Activated B cell treated with CpG ODN at 0.5 μM for 24 hours (primary cell): ENCODE measurements around the gene IGFN1. TPM values are rescaled to one million over a fixed set of nuclear protein-coding genes. Genes with fewer than 3 reads are reported as not detected.
"Not testable (repeated sequence)": the region's sequence is repeated elsewhere in the genome, so short reads cannot be mapped to it uniquely, and the experiment has no call there.

Experiments used
- ATAC-seq: fragments of 200-7000 bp; cut with Tn5 transposase; one replicate; pipeline ENCODE4 v1.10.0; 2021; ENCODE audit warnings: low read depth, mild to moderate bottlenecking, moderate library complexity
- CTCF ChIA-PET: fragments of 350-600 bp; sonication (Branson Sonifier 250); formaldehyde crosslinking; loops from one replicate; lab custom pipeline; 2021; ENCODE audit warnings: antibody characterized with exemption; lab: Charles Lee
- POLR2A ChIA-PET: fragments of 350-600 bp; sonication (Branson Sonifier 250); formaldehyde crosslinking; loops from one replicate; lab custom pipeline; 2021; ENCODE audit warnings: antibody characterized with exemption; lab: Charles Lee
- DNase-seq: peaks from one replicate; pipeline ENCODE4 v3.0.0; 2022
- H3K27ac Mint-ChIP-seq: one replicate; pipeline ENCODE4 v1.8.0; 2020; ENCODE audit warnings: mixed read lengths
- H3K27me3 Mint-ChIP-seq: one replicate; pipeline ENCODE4 v1.8.0; 2021; ENCODE audit warnings: mixed read lengths
- H3K36me3 Mint-ChIP-seq: one replicate; pipeline ENCODE4 v1.8.0; 2021; ENCODE audit warnings: low read depth, mixed read lengths
- H3K4me1 Mint-ChIP-seq: one replicate; pipeline ENCODE4 v1.8.0; 2021; ENCODE audit warnings: mixed read lengths
- H3K4me3 Mint-ChIP-seq: one replicate; pipeline ENCODE4 v1.8.0; 2020; ENCODE audit warnings: mild to moderate bottlenecking, mixed read lengths
- H3K9me3 Mint-ChIP-seq: one replicate; pipeline ENCODE4 v1.8.0; 2020; ENCODE audit warnings: mixed read lengths
- intact Hi-C: fragments of 100-400 bp; cut with micrococcal nuclease; formaldehyde crosslinking; loops from one replicate; pipeline ENCODE4 v1.15.1; 2024
- total RNA-seq: library from RNA; stranded (reverse); gene quantifications from 2 replicates; pipeline ENCODE4 v1.2.3, GENCODE V29; 2022
- TF ChIP-seq, protein P1 (sequence below): fragments of 200-600 bp; IDR thresholded peaks from one replicate; pipeline ENCODE4 v1.8.0; 2022; ENCODE audit warnings: antibody characterized with exemption, mild to moderate bottlenecking

Gene IGFN1
- total RNA-seq, 1 donor from 2014 or later: not detected

DNA sequence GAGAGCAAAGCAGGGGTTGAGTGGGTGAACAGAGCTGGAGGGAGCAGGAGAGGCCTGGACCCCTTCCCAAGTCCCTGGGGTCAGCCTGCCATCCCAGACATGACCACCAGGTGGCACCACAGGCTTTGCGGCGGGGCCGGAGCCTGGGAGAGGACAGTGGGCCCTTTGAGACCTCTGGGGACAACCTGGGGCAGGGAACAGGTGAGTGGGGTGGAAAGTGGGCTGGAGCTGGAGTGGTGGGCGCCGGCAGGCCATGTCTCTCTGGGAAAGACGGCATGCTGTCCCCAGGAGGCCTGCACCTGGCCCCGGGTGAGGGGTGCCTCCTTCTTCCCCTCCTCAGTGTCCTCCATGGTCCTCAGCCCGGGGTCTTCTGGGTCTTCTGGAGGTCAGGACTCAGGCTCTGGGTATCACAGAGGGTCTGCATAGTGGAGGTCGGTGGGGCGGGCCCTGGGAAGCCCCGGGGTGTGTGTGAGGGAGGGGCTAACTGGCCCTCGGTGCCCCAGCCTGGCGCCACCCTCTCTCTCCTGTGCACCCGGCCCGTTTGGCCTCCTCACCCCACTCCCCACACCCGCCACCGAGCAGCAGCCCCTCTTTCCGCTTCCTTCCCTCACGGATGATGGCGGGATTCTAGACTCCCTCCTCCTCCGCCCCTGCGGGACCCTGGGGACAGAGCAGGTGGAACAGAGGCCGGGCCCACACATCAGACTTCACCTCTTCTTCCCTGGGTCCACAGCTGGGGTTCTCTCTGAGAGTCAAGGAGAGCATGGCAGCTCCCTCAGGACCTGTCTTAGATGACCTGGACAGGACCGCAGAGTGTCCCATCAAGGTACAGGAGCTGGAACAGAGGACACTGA lies 64.2 kb downstream of the IGFN1 start:
- TF ChIP-seq, protein P1, sequence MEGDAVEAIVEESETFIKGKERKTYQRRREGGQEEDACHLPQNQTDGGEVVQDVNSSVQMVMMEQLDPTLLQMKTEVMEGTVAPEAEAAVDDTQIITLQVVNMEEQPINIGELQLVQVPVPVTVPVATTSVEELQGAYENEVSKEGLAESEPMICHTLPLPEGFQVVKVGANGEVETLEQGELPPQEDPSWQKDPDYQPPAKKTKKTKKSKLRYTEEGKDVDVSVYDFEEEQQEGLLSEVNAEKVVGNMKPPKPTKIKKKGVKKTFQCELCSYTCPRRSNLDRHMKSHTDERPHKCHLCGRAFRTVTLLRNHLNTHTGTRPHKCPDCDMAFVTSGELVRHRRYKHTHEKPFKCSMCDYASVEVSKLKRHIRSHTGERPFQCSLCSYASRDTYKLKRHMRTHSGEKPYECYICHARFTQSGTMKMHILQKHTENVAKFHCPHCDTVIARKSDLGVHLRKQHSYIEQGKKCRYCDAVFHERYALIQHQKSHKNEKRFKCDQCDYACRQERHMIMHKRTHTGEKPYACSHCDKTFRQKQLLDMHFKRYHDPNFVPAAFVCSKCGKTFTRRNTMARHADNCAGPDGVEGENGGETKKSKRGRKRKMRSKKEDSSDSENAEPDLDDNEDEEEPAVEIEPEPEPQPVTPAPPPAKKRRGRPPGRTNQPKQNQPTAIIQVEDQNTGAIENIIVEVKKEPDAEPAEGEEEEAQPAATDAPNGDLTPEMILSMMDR: peak; percentile 23
- Mint-ChIP-seq H3K27me3 (peaks cover 8% of the 10 kb centered on the region), H3K4me3 (no peak overlapping the region), H3K27ac (no peak overlapping the region), H3K36me3 (no peaks in the 10 kb centered on the region), H3K4me1 (no peaks in the 10 kb centered on the region), H3K9me3 (no peaks in the 10 kb centered on the region)
- ChIA-PET CTCF (no interaction called here), POLR2A (no interaction called here)
- ATAC-seq (peak; percentile 52), DNase-seq (peak; percentile 53)
- intact Hi-C loops: loop anchor here (1.0 kb wide), 1 partner anchor 153 kb away; no protein-coding TSS in a partner anchor

DNA sequence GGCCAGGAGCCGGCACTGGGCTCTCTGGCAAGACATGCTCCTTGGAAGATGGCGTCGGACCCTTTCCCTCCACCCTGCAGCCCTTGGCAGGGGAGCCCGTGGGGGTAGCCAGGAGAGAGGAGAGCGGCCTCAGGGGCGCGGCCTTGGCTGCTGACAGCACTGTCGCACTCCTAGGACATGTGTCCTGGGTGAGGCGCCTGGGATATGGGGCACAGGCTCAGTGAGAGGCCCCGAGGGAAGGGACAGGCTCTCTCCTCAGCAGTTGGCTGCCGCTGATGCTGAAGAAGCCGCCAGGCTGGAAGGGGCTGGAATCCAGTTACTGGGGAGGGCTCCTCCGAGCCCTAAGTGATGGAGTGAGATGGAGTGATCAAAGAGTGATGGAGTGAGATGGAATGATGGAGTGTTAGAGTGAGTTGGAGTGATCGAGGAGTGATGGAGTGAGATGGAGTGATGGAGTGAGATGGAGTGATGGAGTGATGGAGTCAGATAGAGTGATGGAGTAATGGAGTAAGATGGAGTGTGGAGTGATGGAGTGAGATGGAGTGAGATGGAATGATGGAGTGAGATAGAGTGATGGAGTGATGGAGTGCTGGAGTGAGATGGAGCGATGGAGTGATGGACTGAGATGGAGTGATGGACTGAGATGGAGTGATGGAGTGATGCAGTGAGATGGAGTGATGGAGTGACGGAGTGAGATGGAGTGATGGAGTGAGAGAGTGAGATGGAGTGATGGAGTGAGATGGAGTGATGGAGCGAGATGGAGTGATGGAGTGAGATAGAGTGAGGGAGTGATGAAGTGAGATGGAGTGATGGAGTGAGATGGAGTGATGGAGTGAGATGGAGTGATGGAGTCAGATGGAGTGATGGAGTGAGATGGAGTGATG lies 65.1 kb downstream of the IGFN1 start:
- H3K36me3 Mint-ChIP-seq: no peaks in the 10 kb centered on the region
- H3K4me3 Mint-ChIP-seq: no peak overlapping the region
- intact Hi-C loops: no loop called here
- CTCF ChIA-PET: no interaction called here
- no peaks in the 10 kb centered on the region for H3K4me1 Mint-ChIP-seq
- peaks cover 13% of the 10 kb centered on the region for H3K27me3 Mint-ChIP-seq
- no peak overlapping the region for H3K27ac Mint-ChIP-seq
- no peaks in the 10 kb centered on the region for H3K9me3 Mint-ChIP-seq
- POLR2A ChIA-PET: no interaction called here
- TF ChIP-seq, protein P1: no peak
- DNase-seq (no peak), ATAC-seq (no peak)

DNA sequence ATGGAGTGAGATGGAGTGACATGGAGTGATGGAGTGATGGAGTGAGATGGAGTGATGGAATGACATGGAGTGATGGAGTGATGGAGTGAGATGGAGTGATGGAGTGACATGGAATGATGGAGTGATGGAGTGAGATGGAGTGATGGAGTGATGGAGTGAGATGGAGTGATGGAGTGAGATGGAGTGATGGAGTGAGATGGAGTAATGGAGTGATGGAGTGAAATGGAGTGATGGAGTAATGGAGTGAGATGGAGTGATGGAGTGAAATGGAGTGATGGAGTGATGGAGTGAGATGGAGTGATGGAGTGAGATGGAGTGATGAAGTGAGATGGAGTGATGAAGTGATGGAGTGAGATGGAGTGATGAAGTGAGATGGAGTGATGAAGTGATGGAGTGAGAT lies 67.5 kb downstream of the IGFN1 start:
- H3K9me3 Mint-ChIP-seq, intact Hi-C loops, DNase-seq, H3K4me3 Mint-ChIP-seq, POLR2A ChIA-PET, CTCF ChIA-PET, ATAC-seq, H3K27ac Mint-ChIP-seq, H3K36me3 Mint-ChIP-seq, H3K4me1 Mint-ChIP-seq: not testable (repeated sequence)
- H3K27me3 Mint-ChIP-seq: peaks cover 23% of the 10 kb centered on the region

DNA sequence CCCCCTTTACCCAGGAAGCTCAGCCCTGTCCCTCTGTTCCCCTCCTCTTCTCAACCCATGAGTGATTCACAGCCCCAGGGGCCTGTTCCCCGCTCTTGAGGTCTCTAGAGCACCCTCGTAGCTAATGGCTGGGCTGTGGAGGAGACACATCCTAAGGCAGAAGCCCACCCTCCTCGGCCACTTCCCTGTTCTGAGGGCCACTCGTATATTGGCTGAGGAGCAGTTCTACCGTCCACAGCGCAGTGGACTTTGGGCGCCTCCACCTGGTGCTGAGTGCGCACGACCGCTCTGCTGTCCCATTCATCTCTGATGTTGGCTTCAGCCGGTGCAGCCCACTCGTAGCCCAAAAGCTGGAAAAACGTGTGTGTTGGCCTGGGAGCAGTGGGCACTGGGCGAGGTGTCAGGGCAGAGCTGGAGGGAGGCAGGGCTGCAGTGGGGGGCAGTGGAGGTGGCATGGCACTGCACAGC lies 68.2 kb downstream of the IGFN1 start:
- H3K27ac Mint-ChIP-seq: no peak overlapping the region
- no peaks in the 10 kb centered on the region for H3K9me3 Mint-ChIP-seq
- intact Hi-C loops: no loop called here
- ChIA-PET POLR2A (no interaction called here), CTCF (no interaction called here)
- ATAC-seq (no peak), DNase-seq (no peak)
- no peak overlapping the region for H3K4me3 Mint-ChIP-seq
- no peaks in the 10 kb centered on the region for H3K4me1 Mint-ChIP-seq
- no peaks in the 10 kb centered on the region for H3K36me3 Mint-ChIP-seq
- H3K27me3 Mint-ChIP-seq: peaks cover 23% of the 10 kb centered on the region
- TF ChIP-seq, protein P1: no peak

DNA sequence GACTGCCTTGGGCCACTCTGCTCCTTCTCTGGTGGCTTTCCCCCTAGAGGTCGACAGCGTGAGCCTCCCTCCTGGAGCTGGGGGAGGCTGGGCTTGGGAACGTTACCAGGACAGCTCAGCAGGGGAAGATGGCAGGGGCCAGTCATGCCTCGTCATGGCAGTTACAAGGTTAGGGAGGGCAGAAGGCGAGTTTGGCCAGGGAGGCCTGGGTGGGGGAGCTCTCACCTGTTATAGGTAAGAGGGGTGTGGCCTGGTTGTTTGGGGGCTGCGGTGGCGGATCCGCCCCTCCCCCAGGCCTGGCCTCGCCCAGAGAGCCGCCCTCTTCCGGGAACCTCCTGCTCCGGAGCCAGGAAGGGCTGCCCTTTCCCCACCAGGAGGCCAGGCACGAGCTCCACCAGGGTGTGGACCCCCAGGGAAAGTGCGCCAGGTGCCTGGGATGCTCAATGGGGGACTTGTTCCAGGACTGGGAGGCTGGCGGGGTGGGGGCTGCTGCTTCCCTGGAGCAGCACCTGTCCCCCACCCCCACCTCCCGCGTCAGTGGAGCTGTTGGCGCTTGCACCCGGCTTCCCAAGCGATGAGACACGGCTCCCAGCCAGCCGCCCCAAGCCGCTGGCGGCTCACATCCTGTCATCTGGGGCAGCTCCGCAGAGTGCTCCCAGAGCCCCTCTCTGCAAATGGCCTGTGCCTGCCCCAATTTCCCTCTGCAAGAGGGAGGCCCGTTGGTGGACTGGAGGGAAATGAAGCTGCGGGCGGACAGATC lies 69.0 kb downstream of the IGFN1 start:
- no peak for ATAC-seq

More for the DNA sequence above, 69.0 kb downstream of the IGFN1 start:
- Mint-ChIP-seq H3K27ac (no peak overlapping the region), H3K27me3 (peaks cover 30% of the 10 kb centered on the region), H3K36me3 (no peaks in the 10 kb centered on the region), H3K4me3 (no peak overlapping the region), H3K9me3 (no peaks in the 10 kb centered on the region), H3K4me1 (no peaks in the 10 kb centered on the region)
- ChIA-PET CTCF (no interaction called here), POLR2A (no interaction called here)
- DNase-seq: no peak
- TF ChIP-seq, protein P1: no peak
- intact Hi-C loops: no loop called here
